ENCODE measurements around the gene AUP1. TPM values are rescaled to one million over a fixed set of nuclear protein-coding genes. Genes with fewer than 3 reads are reported as not detected.

AUP1 gene
- total RNA-seq, 2 donors from 2014 or later, result 101 to 124 TPM

GRCh38 chr2:74507926-74508520, 21.5 kb downstream of the AUP1 start:
- H3K27me3 ChIP-seq (replicated peaks; ENCODE audit: insufficient read depth), result peaks cover 11% of the 10 kb centered on the region
- no peaks in the 10 kb centered on the region for H3K9me3 ChIP-seq
- no peak for DNase-seq (ENCODE audit: low spot score)
- H3K27ac ChIP-seq, result peak overlapping the region; percentile 99
- intact Hi-C loops (cut with DNase I), result no loop called here
- WGBS, result 11% methylated on average over 38 of the region's 38 CpGs
- H3K4me1 ChIP-seq (replicated peaks), result peaks cover 12% of the 10 kb centered on the region
- peak overlapping the region; percentile 82 for H3K4me3 ChIP-seq
- H3K36me3 ChIP-seq, result peaks cover 0 to 12% of the 10 kb centered on the region in 2 donors
- no peak for TF ChIP-seq POLR2AphosphoS5 (IDR thresholded peaks at IDR 0.05)
- no peak for TF ChIP-seq CTCF (IDR thresholded peaks at IDR 0.05)
- TF ChIP-seq POLR2A (IDR thresholded peaks at IDR 0.05), result no peak

DNA sequence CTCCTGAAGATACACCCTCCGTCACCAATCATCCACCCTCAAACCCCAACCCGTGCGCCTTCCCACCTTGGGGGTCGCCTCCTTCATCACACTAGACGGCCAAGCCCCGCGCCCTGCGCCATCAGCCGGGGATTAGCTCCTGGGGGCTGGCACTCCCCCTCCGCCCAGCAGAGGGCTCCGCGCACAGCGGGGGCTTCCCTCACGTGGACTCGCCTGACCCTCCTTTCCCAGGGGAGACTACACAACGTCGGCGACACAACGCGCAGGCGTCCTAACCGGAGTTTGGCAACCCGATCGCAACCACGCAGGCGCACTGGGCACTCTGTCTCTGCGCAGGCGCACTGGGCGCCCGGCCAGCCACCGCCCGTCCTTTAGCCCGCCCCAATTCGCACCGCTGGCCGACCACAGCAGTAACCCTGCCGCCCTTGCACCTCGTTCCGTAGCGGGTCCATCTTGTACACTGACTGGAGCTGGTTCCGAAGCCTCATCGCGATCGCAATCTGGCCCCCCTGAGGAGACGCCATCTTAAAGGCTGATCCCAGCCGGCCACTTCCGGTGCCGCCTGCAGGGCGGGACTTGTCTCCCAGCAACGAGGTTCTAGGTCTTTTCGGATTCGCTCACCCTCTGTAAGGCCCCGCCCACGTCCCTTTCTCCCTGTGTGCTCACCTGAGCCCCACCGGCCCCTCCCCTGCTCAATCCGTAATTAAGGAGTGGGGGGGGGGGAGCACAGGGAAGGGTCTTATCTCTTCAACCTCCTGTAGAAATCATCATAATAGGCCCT, 22.2 kb downstream of the AUP1 start, which contains the start of gene PCGF1:
TSS of gene PCGF1 (minus strand) at position 551 of the 781 bp plus-strand sequence. CDS start at position 524, 27 bp downstream.
- peaks cover 0 to 12% of the 10 kb centered on the region in 2 donors for H3K36me3 ChIP-seq
- peaks cover 7% of the 10 kb centered on the region for H3K27me3 ChIP-seq (replicated peaks; ENCODE audit: insufficient read depth)
- peak; percentile 99 for DNase-seq (ENCODE audit: low spot score)
- intact Hi-C loops (cut with DNase I), result no loop called here
- under 1% methylated on average over 51 of the region's 56 CpGs for WGBS
- TF ChIP-seq CTCF (IDR thresholded peaks at IDR 0.05) (peak in 2 of 4 experiments; percentile 7 to 24), POLR2A (IDR thresholded peaks at IDR 0.05) (peak; percentile 39), POLR2AphosphoS5 (IDR thresholded peaks at IDR 0.05) (peak; percentile 92)
- H3K27ac ChIP-seq, result peak within 1 kb of the TSS; percentile 99
- no peaks in the 10 kb centered on the region for H3K9me3 ChIP-seq
- H3K4me1 ChIP-seq (replicated peaks), result peaks cover 12% of the 10 kb centered on the region
- H3K4me3 ChIP-seq, result peak within 1 kb of the TSS; percentile 82

DNA sequence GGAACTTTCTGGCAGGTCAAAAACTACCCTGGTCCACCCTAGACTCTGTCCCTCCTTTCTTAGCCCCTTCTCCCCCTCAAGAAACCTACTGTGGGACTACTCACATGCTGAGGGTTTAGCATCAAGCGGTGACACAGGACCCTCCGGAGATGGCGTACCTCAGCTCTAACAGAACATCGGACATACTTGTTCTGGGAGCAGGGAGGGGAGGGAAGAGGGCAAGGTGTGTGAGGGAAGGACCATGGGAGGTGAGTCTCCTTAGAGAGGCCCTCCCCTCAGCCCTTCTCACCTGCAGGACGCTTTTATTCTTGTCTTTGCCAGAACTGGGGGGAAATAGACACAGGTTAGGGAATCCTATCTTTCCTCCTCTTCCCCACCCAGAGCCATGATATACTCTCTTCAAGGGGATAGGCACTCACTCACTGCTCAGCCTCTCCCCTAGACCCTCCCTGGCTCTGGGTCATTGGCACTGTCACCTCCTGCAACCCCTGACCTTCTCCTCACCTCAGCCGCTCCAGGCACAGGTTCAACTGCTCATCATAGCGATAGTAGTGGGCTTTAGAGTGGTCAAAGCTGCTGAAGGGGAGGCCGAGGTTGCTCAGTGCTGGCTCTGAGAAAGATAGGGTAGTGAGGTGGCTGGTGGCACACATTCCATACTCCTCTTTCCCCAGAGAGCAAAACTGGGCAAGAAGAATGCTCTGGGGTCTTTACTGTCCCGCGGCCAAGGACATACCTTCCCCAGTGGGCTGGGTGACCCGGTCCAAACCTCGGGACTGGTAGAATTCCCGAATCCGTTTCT, 23.9 kb downstream of the AUP1 start:
- WGBS, result 98% methylated on average over 14 of the region's 14 CpGs

DNA sequence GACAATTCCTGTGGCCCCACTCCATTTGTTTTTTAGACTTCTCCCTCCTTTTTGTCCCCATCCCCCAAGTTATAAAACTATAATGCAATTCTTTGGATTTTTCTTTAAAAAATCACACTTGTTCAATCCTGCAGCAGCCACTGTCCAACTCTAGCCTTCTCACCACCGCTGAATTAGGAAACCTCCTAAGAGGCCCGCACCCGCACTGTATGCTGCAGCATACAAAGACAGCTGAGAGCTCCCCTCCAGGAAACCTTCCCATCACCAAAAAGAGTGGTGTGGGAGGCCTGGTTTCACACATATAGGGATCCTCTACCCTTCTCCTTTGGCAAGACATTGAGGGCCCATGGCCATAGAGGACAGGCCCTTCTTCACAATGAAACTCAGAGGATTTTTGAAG, 24.9 kb downstream of the AUP1 start:
- peaks cover 9% of the 10 kb centered on the region for H3K27me3 ChIP-seq (replicated peaks; ENCODE audit: insufficient read depth)
- H3K4me3 ChIP-seq, result no peak overlapping the region
- no peak overlapping the region for H3K27ac ChIP-seq
- intact Hi-C loops (cut with DNase I), result no loop called here
- peaks cover 0 to 12% of the 10 kb centered on the region in 2 donors for H3K36me3 ChIP-seq
- TF ChIP-seq POLR2AphosphoS5 (IDR thresholded peaks at IDR 0.05) (no peak), CTCF (IDR thresholded peaks at IDR 0.05) (no peak), POLR2A (IDR thresholded peaks at IDR 0.05) (no peak)
- 90% methylated on average over 3 of the region's 3 CpGs for WGBS
- H3K4me1 ChIP-seq (replicated peaks), result peaks cover 12% of the 10 kb centered on the region
- H3K9me3 ChIP-seq, result no peaks in the 10 kb centered on the region
- no peak for DNase-seq (ENCODE audit: low spot score)

More for the DNA sequence above, 23.9 kb downstream of the AUP1 start:
- TF ChIP-seq POLR2A (IDR thresholded peaks at IDR 0.05), result no peak
- no peak for TF ChIP-seq CTCF (IDR thresholded peaks at IDR 0.05)
- TF ChIP-seq POLR2AphosphoS5 (IDR thresholded peaks at IDR 0.05), result no peak
- no peak for DNase-seq (ENCODE audit: low spot score)
- peaks cover 4% of the 10 kb centered on the region for H3K27me3 ChIP-seq (replicated peaks; ENCODE audit: insufficient read depth)
- no peak overlapping the region for H3K4me3 ChIP-seq
- H3K4me1 ChIP-seq (replicated peaks), result peaks cover 12% of the 10 kb centered on the region
- intact Hi-C loops (cut with DNase I), result no loop called here
- H3K9me3 ChIP-seq, result no peaks in the 10 kb centered on the region
- H3K36me3 ChIP-seq, result peaks cover 0 to 12% of the 10 kb centered on the region in 2 donors
- no peak overlapping the region for H3K27ac ChIP-seq
